HAP-1 (cell line): ENCODE measurements around the gene EIF1AX.
"Not testable (repeated sequence)": the region's sequence is repeated elsewhere in the genome, so short reads cannot be mapped to it uniquely, and the experiment has no call there.

ENCODE experiments used
- DNase-seq, 2 experiments: peaks; one replicate each; pipeline ENCODE4 v3.0.0-alpha.2; 2016 to 2020; ENCODE audit warnings: low spot score in 2 of 2
- H3K27me3 ChIP-seq: fragments of 250-450 bp; sonication (Bioruptor Pico); 2 replicates; pipeline ENCODE4 v1.5.1; 2020; ENCODE audit warnings: low read depth, mild to moderate bottlenecking, moderate library complexity
- H3K36me3 ChIP-seq: fragments of 250-450 bp; sonication (Bioruptor Pico); replicated peaks from 2 replicates; pipeline ENCODE4 v1.5.1; 2020; ENCODE audit warnings: mild to moderate bottlenecking
- H3K4me1 ChIP-seq: fragments of 250-450 bp; sonication (Bioruptor Pico); 2 replicates; pipeline ENCODE4 v1.5.1; 2020; ENCODE audit warnings: mild to moderate bottlenecking
- H3K4me3 ChIP-seq: fragments of 250-450 bp; sonication (Bioruptor Pico); 2 replicates; pipeline ENCODE4 v1.5.1; 2020; ENCODE audit warnings: mild to moderate bottlenecking, moderate library complexity
- H3K9me3 ChIP-seq: fragments of 250-450 bp; sonication (Bioruptor Pico); 2 replicates; pipeline ENCODE4 v1.5.1; 2020; ENCODE audit warnings: mild to moderate bottlenecking, moderate library complexity
- in situ Hi-C: fragments of 300-500 bp; cut with MboI; formaldehyde crosslinking; loops from 3 replicates; pipeline ENCODE4 v1.14.3; 2020; ENCODE audit warnings: low sequenced_read_pairs, inconsistent platforms, mixed read lengths

The EIF1AX gene, protein sequence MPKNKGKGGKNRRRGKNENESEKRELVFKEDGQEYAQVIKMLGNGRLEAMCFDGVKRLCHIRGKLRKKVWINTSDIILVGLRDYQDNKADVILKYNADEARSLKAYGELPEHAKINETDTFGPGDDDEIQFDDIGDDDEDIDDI

GRCh38 chrX:20141281-20142220, at the start of gene EIF1AX:
Gene EIF1AX, minus strand, starts transcription at chrX:20141838. Its CDS starts 198 bp downstream, at chrX:20141640.
- Histone ChIP-seq H3K27me3 (no peaks in the 10 kb centered on the region), H3K36me3 (peaks cover 38% of the 10 kb centered on the region), H3K4me3 (peak within 1 kb of the TSS; percentile 96), H3K9me3 (no peaks in the 10 kb centered on the region), H3K4me1 (peaks cover 16% of the 10 kb centered on the region)
- in situ Hi-C loops, result no loop called here
- DNase-seq, result peak; percentile 99

DNA sequence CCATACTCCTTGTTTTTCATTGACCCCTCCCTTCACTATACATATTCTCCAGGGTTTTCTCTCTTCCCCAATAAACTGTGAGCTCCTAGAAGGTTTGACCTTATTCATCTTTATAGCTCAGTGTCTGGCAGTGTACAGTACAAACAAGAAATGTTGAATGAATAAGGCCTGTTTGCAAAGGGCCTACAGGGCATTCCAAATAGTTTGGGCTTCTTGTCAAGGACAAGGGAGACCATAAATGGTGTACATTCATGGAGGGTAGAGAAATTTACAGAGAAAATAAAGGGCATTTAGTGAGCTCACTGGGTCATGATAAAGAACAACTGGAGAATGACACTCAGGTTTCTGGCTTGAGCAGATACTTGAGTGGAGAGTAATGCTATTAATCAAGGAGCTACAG, 47.5 kb upstream of the EIF1AX start:
- in situ Hi-C loops, result no loop called here
- Histone ChIP-seq H3K36me3 (peaks cover 5% of the 10 kb centered on the region), H3K4me3 (no peak overlapping the region), H3K4me1 (no peaks in the 10 kb centered on the region), H3K27me3 (no peaks in the 10 kb centered on the region), H3K9me3 (no peaks in the 10 kb centered on the region)
- no peak for DNase-seq

- no peak overlapping the region for H3K4me3 ChIP-seq
- H3K27me3 ChIP-seq, result no peaks in the 10 kb centered on the region
- H3K36me3 ChIP-seq, result peaks cover 14% of the 10 kb centered on the region; the same call in 1 of the 2 replicates
- in situ Hi-C loops, result no loop called here
- H3K9me3 ChIP-seq, result no peaks in the 10 kb centered on the region
- no peaks in the 10 kb centered on the region for H3K4me1 ChIP-seq
- DNase-seq, result no peak
Measured at GRCh38 chrX:20181598-20182329, 40.1 kb upstream of the EIF1AX start.

GRCh38 chrX:20177093-20177492, 35.5 kb upstream of the EIF1AX start:
- DNase-seq, result no peak
- Histone ChIP-seq H3K27me3 (no peaks in the 10 kb centered on the region), H3K4me3 (no peak overlapping the region), H3K4me1 (no peaks in the 10 kb centered on the region), H3K36me3 (peaks cover 22% of the 10 kb centered on the region), H3K9me3 (no peaks in the 10 kb centered on the region)
- in situ Hi-C loops, result no loop called here

- Histone ChIP-seq H3K36me3 (peaks cover 29% of the 10 kb centered on the region), H3K4me1 (no peaks in the 10 kb centered on the region), H3K9me3 (no peaks in the 10 kb centered on the region), H3K4me3 (no peak overlapping the region), H3K27me3 (no peaks in the 10 kb centered on the region)
- no peak for DNase-seq
- in situ Hi-C loops, result no loop called here
Measured at GRCh38 chrX:20173856-20174255, 32.2 kb upstream of the EIF1AX start.

GRCh38 chrX:20173313-20173712, 31.7 kb upstream of the EIF1AX start:
- no peaks in the 10 kb centered on the region for H3K27me3 ChIP-seq
- H3K4me1 ChIP-seq, result no peaks in the 10 kb centered on the region
- no peak overlapping the region for H3K4me3 ChIP-seq
- H3K9me3 ChIP-seq, result no peaks in the 10 kb centered on the region
- no peak for DNase-seq
- peaks cover 28% of the 10 kb centered on the region for H3K36me3 ChIP-seq
- in situ Hi-C loops, result no loop called here

DNA sequence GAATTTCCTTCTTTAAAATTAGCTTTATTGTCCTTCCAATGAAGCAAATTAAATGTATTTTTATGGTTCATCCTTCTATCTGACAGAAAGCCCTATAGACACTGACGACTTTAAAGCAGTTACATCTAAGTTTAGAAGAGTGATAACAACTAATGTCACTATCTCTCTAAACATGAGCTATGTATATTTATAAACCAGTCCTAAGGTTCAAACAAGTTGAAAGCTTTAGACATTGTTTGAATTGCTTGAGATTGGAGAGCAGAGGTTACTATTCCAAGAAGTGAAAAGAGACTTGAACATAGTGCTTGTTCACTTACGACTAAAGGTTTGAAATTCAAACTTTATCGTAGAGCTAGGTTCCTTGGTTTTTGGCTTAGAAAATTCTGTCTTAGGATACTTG, 30.2 kb upstream of the EIF1AX start:
- peaks cover 28% of the 10 kb centered on the region for H3K36me3 ChIP-seq
- no peak overlapping the region for H3K4me3 ChIP-seq
- no peaks in the 10 kb centered on the region for H3K27me3 ChIP-seq
- in situ Hi-C loops, result no loop called here
- no peaks in the 10 kb centered on the region for H3K4me1 ChIP-seq
- H3K9me3 ChIP-seq, result no peaks in the 10 kb centered on the region
- no peak for DNase-seq

GRCh38 chrX:20162516-20162915, 20.9 kb upstream of the EIF1AX start:
- H3K27me3 ChIP-seq, DNase-seq, H3K9me3 ChIP-seq, in situ Hi-C loops, H3K4me3 ChIP-seq, H3K4me1 ChIP-seq: not testable (repeated sequence)
- peaks cover 21% of the 10 kb centered on the region for H3K36me3 ChIP-seq

GRCh38 chrX:20159797-20160385, 18.3 kb upstream of the EIF1AX start:
- Histone ChIP-seq H3K9me3 (no peaks in the 10 kb centered on the region), H3K36me3 (peaks cover 29% of the 10 kb centered on the region), H3K4me3 (no peak overlapping the region), H3K4me1 (peaks cover 3% of the 10 kb centered on the region), H3K27me3 (no peaks in the 10 kb centered on the region)
- no peak for DNase-seq
- in situ Hi-C loops, result no loop called here

GRCh38 chrX:20151689-20152088, 10.1 kb upstream of the EIF1AX start:
- peaks cover 17% of the 10 kb centered on the region for H3K36me3 ChIP-seq
- no peak for DNase-seq
- H3K9me3 ChIP-seq, result no peaks in the 10 kb centered on the region
- in situ Hi-C loops, result no loop called here
- H3K4me1 ChIP-seq, result peaks cover 3% of the 10 kb centered on the region
- no peaks in the 10 kb centered on the region for H3K27me3 ChIP-seq
- H3K4me3 ChIP-seq, result no peak overlapping the region

- Histone ChIP-seq H3K27me3 (no peaks in the 10 kb centered on the region), H3K4me3 (no peak overlapping the region), H3K36me3 (peaks cover 4% of the 10 kb centered on the region), H3K4me1 (no peaks in the 10 kb centered on the region), H3K9me3 (no peaks in the 10 kb centered on the region)
- DNase-seq, result no peak
- in situ Hi-C loops, result no loop called here
Measured at GRCh38 chrX:20149326-20149725, 7.7 kb upstream of the EIF1AX start.

- no peaks in the 10 kb centered on the region for H3K9me3 ChIP-seq
- in situ Hi-C loops, result no loop called here
- H3K36me3 ChIP-seq, result no peaks in the 10 kb centered on the region; the same call in 1 of the 2 replicates
- no peaks in the 10 kb centered on the region for H3K27me3 ChIP-seq
- DNase-seq, result no peak
- H3K4me1 ChIP-seq, result no peaks in the 10 kb centered on the region
- no peak overlapping the region for H3K4me3 ChIP-seq
Measured at GRCh38 chrX:20147561-20147960, 5.9 kb upstream of the EIF1AX start.

DNA sequence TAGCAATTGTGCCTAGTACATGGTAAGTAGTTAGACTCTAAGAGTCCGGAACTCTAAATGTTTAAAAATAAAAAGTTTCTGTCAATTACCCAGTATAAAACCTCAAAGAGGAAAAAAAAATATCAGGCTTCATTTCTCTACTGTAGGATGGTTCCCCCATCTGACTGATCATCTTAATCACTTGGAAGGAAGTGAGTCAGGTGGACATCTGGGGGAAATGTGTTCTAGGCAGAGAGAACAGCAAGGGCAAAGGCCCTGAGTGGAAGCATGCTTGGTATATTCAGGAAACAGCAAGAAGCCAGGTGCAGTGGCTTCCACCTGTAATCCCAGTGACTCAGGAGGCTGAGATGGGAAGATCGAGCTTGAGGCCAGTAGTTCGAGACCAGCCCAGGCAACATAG, 2.9 kb upstream of the EIF1AX start:
- no peak for DNase-seq
- H3K9me3 ChIP-seq, result no peaks in the 10 kb centered on the region
- H3K36me3 ChIP-seq, result peaks cover 10% of the 10 kb centered on the region
- H3K4me3 ChIP-seq, result no peak overlapping the region
- in situ Hi-C loops, result no loop called here
- no peaks in the 10 kb centered on the region for H3K27me3 ChIP-seq
- H3K4me1 ChIP-seq, result peaks cover 8% of the 10 kb centered on the region
